GM18867 (cell line): ENCODE data around the gene FAM241A.
"Not testable (repeated sequence)": the region's sequence is repeated elsewhere in the genome, so short reads cannot be mapped to it uniquely, and the experiment has no call there.

Source experiments
- ATAC-seq: cut with Tn5 transposase; IDR thresholded peaks from one replicate; pipeline ENCODE4 v1.9.1; 2021; ENCODE audit warnings: mild to moderate bottlenecking, moderate library complexity; ENCODE audit not compliant: unreplicated experiment

The FAM241A gene

GRCh38 chr4:112172180-112172579, 26.9 kb downstream of the FAM241A start:
- peak; percentile 82 for ATAC-seq

- ATAC-seq: no peak
These were observed 28.6 kb downstream of the FAM241A start for GRCh38 chr4:112173593-112174558.

- ATAC-seq: no peak
These were observed 30.6 kb downstream of the FAM241A start for GRCh38 chr4:112175840-112176239.

GRCh38 chr4:112176596-112176995, 31.3 kb downstream of the FAM241A start:
- ATAC-seq: no peak

- not testable (repeated sequence) for ATAC-seq
These were observed 33.5 kb downstream of the FAM241A start for GRCh38 chr4:112178741-112179140.

GRCh38 chr4:112181358-112182000, 36.2 kb downstream of the FAM241A start:
- no peak for ATAC-seq

GRCh38 chr4:112182604-112183003, 37.4 kb downstream of the FAM241A start:
- no peak for ATAC-seq

- ATAC-seq: no peak
These were observed 38.0 kb downstream of the FAM241A start for GRCh38 chr4:112183252-112183651.

GRCh38 chr4:112184438-112184837, 39.2 kb downstream of the FAM241A start:
- no peak for ATAC-seq

- peak; percentile 77 for ATAC-seq
These were observed 40.1 kb downstream of the FAM241A start for GRCh38 chr4:112185334-112185733.

- no peak for ATAC-seq
These were observed 40.8 kb downstream of the FAM241A start for GRCh38 chr4:112185740-112186670.

- no peak for ATAC-seq
These were observed 44.5 kb downstream of the FAM241A start for GRCh38 chr4:112189754-112190153.

GRCh38 chr4:112190684-112191083, 45.4 kb downstream of the FAM241A start:
- ATAC-seq: no peak

- no peak for ATAC-seq
These were observed 51.2 kb downstream of the FAM241A start for GRCh38 chr4:112196461-112196860.

GRCh38 chr4:112199041-112199440, 53.8 kb downstream of the FAM241A start:
- ATAC-seq: no peak

- ATAC-seq: no peak
These were observed 56.8 kb downstream of the FAM241A start for GRCh38 chr4:112201915-112202505.

GRCh38 chr4:112203593-112203992, 58.3 kb downstream of the FAM241A start:
- no peak for ATAC-seq

GRCh38 chr4:112206431-112206830, 61.2 kb downstream of the FAM241A start:
- ATAC-seq: peak; percentile 45

- not testable (repeated sequence) for ATAC-seq
These were observed 63.2 kb downstream of the FAM241A start for GRCh38 chr4:112208137-112209095.
